HG03196 (cell line): ENCODE data around the gene CPSF4L.
"Not testable (repeated sequence)": the region's sequence is repeated elsewhere in the genome, so short reads cannot be mapped to it uniquely, and the experiment has no call there.

Experiments used
- ATAC-seq: cut with Tn5 transposase; IDR thresholded peaks from one replicate; pipeline ENCODE4 v1.9.1; 2021; ENCODE audit not compliant: unreplicated experiment

The CPSF4L gene

GRCh38 chr17:73261617-73261951, at the start of gene CPSF4L:
Gene CPSF4L (minus strand): TSS chr17:73261880. CDS start chr17:73261818, 62 bp downstream.
- no peak for ATAC-seq

DNA sequence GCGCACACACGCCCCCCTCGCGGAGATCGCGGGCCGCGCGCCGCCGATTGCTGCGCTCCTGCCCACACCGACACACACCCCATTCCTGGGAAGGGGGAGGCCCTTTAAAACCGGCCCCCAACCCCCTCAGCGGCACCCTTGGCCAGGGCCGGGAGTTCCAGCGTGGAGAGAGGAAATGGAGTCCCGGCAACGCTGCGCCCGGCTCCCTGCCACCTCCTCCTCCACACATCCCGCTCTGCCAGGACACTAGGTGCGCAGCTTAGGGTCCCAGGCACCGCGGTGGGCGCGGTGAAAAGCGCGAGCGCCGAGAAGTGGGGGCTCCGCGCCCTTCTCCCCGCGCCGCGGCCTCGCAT, 49.7 kb upstream of the CPSF4L start:
- ATAC-seq = peak; percentile 13

DNA sequence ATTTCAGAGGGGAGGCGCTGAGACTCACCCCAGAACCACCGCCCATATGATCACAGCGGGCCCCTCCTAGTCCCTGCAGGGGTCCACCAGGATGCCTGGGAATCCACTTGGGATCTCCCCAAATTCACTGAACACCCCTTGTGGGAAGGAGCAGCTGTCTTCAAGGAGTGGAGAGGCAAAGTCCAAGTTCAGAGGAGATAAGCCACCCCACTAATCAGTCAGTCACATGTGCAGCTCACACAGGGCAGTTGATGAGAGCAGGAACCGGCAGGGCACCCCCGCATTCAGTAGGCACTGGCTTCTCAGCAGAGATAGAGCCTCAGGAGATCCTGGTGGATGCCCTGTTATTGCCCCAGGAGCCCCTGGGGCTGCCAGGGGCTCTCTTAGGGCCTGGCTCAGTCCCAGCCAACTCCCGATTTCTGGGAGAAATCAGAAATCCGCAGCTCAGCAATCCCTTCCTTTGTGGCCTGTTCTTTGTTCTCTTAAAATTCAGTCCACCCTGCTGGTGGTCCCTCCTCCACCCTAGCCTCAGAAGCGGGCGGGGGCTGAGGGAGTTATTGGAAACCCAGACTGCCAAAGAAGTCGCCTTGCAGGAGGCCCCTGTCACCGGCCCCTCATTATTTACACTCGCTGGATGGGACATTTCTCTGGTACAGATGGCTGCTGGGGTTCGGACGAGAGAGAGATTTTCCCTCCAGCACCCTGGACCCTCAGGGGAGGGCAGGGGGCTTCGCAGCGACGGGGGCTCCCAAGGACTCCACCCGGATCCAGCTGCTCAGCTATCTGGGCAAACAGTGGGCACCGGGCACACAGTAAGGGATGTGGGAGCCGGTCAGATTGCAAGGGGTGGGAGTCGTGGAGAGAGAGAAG, 48.3 kb upstream of the CPSF4L start:
- no peak for ATAC-seq

- not testable (repeated sequence) for ATAC-seq
Measured at GRCh38 chr17:73308959-73309358, 47.3 kb upstream of the CPSF4L start.

DNA sequence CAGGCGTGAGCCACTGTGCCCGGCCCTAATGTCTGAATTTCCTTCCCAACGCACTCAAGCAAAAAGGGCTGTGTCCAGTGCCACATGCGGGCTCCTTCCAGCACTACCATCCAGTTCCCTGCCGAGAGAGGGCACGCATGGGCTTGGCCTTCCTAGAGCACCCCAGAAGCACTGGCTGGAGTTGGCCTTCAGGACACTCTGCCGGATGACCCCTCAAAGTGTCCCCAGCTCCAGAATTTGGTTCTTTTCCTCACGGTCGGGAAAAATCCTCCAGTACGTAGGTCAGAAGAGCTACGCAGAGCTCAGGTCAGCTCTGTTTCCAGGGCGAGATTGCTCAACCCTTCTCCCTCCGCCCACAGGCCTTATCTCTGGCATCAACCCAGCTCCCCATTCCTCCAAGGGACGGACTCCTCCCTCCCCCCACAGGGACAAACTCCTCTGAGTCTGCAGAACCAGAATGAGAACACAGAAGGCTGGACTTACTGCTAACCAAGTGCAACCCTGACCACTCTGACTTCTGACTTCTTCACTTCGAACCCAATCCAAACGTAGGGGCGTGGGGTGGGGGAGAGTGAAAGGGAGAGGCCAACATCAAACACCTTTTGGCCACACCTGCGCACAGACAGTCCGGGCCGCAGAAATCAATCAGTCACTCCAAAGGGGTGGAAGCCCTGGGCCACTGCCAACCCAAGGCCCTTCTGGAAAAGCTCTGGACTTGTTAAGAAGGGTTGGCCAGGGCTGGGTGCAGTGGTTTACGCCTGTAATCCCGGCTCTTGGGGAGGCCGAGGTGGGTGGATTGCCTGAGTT, 46.5 kb upstream of the CPSF4L start:
- ATAC-seq = no peak

- no peak for ATAC-seq
Measured at GRCh38 chr17:73307130-73307529, 45.5 kb upstream of the CPSF4L start.

DNA sequence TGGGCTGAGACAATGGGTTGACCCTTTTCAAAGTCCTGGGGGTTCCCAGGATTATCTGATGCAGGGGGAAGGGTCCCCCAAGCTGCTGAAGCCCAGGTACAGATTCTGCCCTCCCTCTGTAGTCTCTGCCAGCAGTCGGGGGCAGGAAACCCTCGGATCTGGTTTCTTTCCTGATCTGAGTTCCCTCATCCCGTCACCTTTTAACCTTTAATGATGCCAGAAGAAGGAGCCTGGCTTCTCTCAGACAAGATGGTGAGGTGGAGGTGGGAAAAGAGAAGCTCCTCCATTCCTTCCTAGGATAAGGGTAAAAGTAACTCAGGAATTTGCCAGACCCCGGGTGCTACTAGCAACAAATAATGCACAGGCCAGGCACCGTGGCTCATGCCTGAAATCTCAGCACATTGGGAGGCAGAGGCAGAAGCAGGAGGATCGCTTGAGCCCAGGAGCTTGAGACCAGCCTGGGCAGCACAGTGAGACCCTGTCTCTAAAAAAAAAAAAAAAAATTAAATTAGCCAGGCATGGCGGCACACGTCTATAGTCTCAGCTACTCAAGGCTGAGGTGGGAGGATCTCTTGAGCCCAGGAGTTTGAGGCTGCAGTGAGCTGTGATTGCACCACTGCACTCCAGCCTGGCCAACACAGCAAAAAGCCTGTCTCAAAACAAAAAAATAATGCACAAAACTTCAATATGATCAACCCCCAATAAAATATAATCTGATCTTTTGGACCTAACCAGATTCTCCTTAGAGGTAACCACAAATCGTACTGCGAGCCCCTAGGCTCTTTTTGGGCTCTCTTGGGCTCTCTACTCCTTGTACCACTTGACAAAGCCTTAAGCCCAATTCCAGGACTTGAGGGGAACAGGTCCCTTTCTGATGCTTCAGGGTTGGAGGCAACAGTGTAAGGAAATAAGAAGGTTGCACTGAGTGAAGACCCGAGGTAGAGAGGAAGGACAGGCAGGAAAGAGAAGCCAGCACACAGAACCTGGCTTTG, 44.5 kb upstream of the CPSF4L start:
- ATAC-seq = no peak

DNA sequence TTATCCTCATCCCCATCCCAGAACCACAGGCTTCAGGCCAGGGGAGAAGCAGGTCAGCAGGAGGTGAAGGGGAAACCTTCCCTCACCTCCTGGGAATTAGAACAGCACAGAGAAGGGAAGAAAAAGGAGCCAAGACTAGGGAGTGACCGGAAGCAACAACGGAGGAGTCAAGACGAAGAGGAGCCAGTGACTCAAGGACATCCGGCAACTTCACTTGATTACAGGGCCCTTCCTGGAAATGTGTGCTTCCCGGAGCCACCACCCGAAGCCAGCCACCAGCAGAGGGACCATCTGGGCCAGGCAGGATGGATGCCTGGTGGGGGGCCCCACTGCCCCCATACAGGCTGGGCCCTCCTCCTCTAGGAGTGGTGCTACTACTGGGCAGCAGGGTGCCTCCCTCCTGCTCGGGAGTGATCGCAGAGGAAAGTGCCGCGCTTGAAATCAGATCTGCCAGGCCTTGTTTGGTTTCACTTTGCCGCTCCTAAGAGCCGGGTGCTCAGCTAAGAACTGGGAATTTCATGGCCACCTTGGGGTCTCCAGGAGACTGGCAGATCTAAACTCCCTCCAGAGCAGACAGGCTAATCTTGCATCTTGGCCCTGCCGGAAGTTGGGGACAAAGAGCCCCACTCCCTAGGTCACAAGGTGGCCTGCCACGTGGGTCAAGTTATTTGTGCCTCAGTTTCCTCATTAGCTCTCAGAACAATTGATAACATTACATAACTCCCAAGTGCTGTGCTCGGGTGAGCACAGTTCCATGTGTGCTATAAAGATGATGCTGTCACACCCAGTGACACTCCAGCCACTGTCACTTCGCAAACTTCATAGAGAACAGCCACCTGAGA, 43.5 kb upstream of the CPSF4L start:
- ATAC-seq = no peak

GRCh38 chr17:73304438-73304837, 42.8 kb upstream of the CPSF4L start:
- ATAC-seq = no peak

- no peak for ATAC-seq
Measured at GRCh38 chr17:73302189-73302588, 40.5 kb upstream of the CPSF4L start.

DNA sequence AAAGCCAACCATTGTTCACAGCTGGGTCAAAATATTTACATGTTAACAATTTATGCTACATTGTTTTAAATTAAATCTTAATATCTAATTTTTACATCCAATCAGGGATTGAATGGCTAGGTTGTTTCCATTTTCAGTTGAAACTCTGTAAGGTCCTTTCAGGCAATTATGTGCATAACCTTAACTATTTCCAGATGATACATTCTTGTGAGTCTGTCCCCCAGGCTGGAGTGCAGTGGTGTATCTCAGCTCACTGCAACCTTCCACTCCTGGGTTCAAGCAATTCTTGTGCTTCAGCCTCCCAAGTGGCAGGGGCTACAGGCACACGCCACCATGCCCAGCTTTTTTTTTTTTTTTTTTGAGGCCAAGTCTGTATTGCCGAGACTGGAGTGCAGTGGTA, 39.7 kb upstream of the CPSF4L start:
- ATAC-seq = no peak

GRCh38 chr17:73300392-73300791, 38.7 kb upstream of the CPSF4L start:
- ATAC-seq = no peak

- ATAC-seq = no peak
Measured at GRCh38 chr17:73297934-73298861, 36.5 kb upstream of the CPSF4L start.

DNA sequence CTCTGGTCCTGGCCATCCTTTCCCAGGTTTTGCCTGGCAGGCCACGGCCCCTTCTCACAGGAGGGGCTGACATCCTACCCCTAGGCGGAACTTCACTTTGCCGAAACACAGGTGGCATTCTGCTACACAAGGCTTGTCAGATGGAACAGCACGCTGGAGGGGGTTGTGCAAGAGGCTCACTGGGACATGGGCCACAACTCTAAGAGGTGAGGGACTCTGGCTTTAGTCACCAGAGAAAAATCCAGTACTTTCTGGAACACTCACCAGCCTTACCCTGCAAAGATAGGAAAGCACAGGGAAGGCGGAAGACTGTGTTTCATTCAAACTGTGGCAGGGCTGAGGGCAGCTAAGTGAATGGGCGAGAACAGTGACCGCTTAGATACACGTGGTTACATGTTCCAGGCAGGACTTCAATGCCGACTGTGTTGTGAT, 31.8 kb upstream of the CPSF4L start:
- no peak for ATAC-seq

GRCh38 chr17:73293031-73293430, 31.4 kb upstream of the CPSF4L start:
- no peak for ATAC-seq

DNA sequence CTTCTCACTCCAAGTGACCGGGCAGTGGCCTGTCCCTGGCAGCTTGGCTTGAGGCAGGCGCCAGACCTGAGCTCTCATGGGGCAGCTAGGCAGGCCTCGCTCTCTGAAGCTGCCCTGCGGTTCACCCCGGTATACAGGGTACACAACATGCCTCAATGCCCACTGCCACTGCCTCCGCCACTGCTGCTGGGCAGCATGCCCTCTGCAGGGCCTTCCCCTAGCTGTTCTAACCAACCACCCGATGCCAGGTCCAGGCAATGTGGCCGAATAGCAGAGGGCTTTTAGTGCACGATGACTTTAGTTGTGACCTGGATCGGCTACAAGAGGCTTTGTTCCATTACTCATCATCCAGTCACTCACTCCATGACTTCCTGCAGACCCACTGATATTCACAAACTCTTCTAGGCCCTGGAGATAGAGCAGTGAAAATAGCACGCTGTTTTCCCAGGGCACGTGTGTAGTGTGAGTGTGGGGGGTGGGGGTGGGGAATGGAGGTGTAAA, 30.4 kb upstream of the CPSF4L start:
- ATAC-seq = no peak

- ATAC-seq = peak; percentile 85
Measured at GRCh38 chr17:73291260-73291801, 29.7 kb upstream of the CPSF4L start.

DNA sequence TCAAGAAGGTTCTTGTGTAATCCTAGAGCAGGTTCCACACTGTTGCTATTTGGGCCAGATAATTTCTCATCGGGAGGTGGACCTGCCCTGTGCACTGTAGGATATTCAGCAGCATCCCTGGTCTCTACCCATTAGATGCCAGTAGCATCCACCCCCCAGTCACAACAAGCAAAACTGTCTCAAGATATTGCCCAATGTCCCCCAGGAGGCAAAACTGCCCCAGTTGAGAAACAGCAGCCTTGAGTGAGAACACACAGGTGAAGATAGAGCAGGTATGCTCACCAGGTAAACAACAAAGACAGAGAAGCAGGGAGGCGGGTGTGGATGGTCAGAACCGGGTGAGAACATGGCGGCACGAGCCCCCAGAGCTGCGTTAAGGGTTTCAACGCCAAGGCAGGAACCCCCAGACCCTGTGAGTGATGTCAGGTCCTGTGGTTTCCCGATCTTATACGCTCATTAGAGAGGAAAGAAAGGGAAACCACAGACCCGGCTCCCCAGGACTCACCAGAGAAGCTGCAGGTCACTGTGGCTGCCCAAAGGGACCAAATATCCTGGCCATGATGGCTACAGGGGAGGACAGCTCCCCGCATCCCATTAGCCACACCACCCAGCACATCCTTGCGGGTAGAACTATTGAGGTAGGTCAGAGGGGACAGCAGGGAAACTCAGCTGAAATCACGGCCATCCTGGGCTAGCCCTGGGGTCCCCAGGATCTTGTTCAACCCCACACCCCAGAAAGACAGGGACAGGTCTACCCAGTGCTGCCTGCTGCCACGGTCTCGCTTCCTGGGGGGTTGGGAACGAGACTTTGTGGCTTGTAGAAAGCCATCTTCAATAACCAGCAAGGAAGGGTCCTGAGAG, 28.9 kb upstream of the CPSF4L start:
- ATAC-seq = peak; percentile 41
